ENCODE measurements around the gene ALG14.

- TF ChIP-seq CTCF (IDR thresholded peaks at IDR 0.05; ENCODE audit: low read depth, low read length, poor library complexity, severe bottlenecking), result no peak
- no peak for TF ChIP-seq EZH2phosphoT487 (IDR thresholded peaks at IDR 0.05; ENCODE audit: borderline replicate concordance, low read length)
Measured at GRCh38 chr1:95042286-95042685, 30.5 kb downstream of the ALG14 start.

Measured in DOHH2 (cell line).